Transverse colon (tissue), 4 donors: ENCODE data around the gene MZT2B. TPM values are rescaled to one million over a fixed set of nuclear protein-coding genes. Genes with fewer than 3 reads are reported as not detected.
"Not testable (repeated sequence)": the region's sequence is repeated elsewhere in the genome, so short reads cannot be mapped to it uniquely, and the experiment has no call there.

Experiments used
- DNase-seq: peaks from one replicate; pipeline ENCODE4 v3.0.0-alpha.2; 2019
- H3K27ac ChIP-seq, 4 donors: fragments of 200-600 bp; sonication (generic); 2 replicates each; pipeline ENCODE4 v1.5.1; 2016 to 2018; ENCODE audit warnings: inconsistent platforms in 4 of 4
- H3K27me3 ChIP-seq: fragments of 200-600 bp; sonication (generic); 2 replicates; pipeline ENCODE4 v1.5.1; 2017; ENCODE audit warnings: inconsistent platforms
- H3K36me3 ChIP-seq, 4 donors: fragments of 200-600 bp; sonication (generic); 2 replicates each; pipeline ENCODE4 v1.5.1; 2017 to 2019; ENCODE audit warnings: inconsistent platforms in 4 of 4
- H3K4me1 ChIP-seq, 4 donors: fragments of 200-600 bp; sonication (generic); 2 replicates each; pipeline ENCODE4 v1.5.1; 2017 to 2020; ENCODE audit warnings: inconsistent platforms in 4 of 4
- H3K4me3 ChIP-seq, 4 donors: fragments of 200-600 bp; sonication (generic); 1 replicate in 1 of 4; 2 replicates in 3 of 4; pipeline versions ENCODE4 v1.5.1 to v1.6.1; 2017 to 2019; ENCODE audit warnings: inconsistent platforms in 4 of 4
- H3K9me3 ChIP-seq, 2 donors: fragments of 200-600 bp; sonication (generic); 2 replicates each; pipeline ENCODE4 v1.5.1; 2017 to 2019; ENCODE audit warnings: inconsistent platforms in 2 of 2
- CTCF ChIP-seq, 5 experiments: fragments of 200-600 bp in 3 of 5; fragments of 450-650 bp in 2 of 5; sonication (generic) in 3 of 5; IDR thresholded peaks; 1 replicate in 2 of 5; 2 replicates in 3 of 5; pipeline ENCODE4 v1.5.1; 2016 to 2017; ENCODE audit warnings: antibody characterized with exemption in 5 of 5, inconsistent platforms in 3 of 5, mild to moderate bottlenecking in 2 of 5, moderate library complexity in 1 of 5
- EP300 ChIP-seq: sonication (generic); formaldehyde crosslinking; IDR thresholded peaks from one replicate; pipeline ENCODE4 v1.6.1; 2017; ENCODE audit warnings: antibody characterized with exemption, low read depth
- POLR2A ChIP-seq: fragments of 450-650 bp; IDR thresholded peaks from one replicate; pipeline ENCODE4 v1.6.1; 2016; ENCODE audit warnings: antibody characterized with exemption, mild to moderate bottlenecking, moderate library complexity
- POLR2AphosphoS5 ChIP-seq, 3 donors: sonication (generic); formaldehyde crosslinking; IDR thresholded peaks; one replicate each; pipeline ENCODE4 v1.6.1; 2016; ENCODE audit warnings: antibody characterized with exemption in 3 of 3
- WGBS, 2 donors: methylation state at CpG; one replicate each; pipeline ENCODE4 v1.1.5; 2018; ENCODE audit warnings: low coverage in 1 of 2; 5-methylcytosine and 5-hydroxymethylcytosine counted together
- in situ Hi-C, 4 donors: fragments of 200-750 bp; cut with MboI; loops; one replicate each; pipeline versions ENCODE4 v1.15.0 to v1.15.1; 2017; ENCODE audit warnings: low sequenced_read_pairs in 3 of 4, low pct_ligation_motif_present in 1 of 4, low pct_unique_long_range_greater_than_20kb in 1 of 4
- intact Hi-C: fragments of 100-400 bp; cut with DNase I; formaldehyde crosslinking; loops from one replicate; pipeline ENCODE4 v1.15.1; 2023; ENCODE audit warnings: low total_unique reads
- total RNA-seq, 4 donors: library from RNA; depleted of rRNA; stranded (reverse); fragments of >200 nt; gene quantifications; one replicate each; pipeline ENCODE4 v1.1.0, GENCODE V29; 2016

MZT2B gene
- total RNA-seq, 4 donors from 2014 or later: 50.5 to 144 (median 102) TPM

GRCh38 chr2:130185896-130186295, 3.8 kb downstream of the MZT2B start:
- TF ChIP-seq POLR2AphosphoS5 (IDR thresholded peaks at IDR 0.05): no peak
- in situ Hi-C loops: loop anchor here in 2 of 4 donors (5.0 to 10.0 kb wide), 2 partner anchors 149 to 1301 kb away; no protein-coding TSS in a partner anchor

GRCh38 chr2:130186391-130186790, 4.3 kb downstream of the MZT2B start:
- peaks cover 8 to 12% (median 12%) of the 10 kb centered on the region in 4 donors for H3K4me1 ChIP-seq
- in situ Hi-C loops: loop anchor here in 2 of 4 donors (5.0 to 10.0 kb wide), 2 partner anchors 148 to 1301 kb away; no protein-coding TSS in a partner anchor

More at GRCh38 chr2:130185896-130186295, 3.8 kb downstream of the MZT2B start:
- Histone ChIP-seq H3K4me1 (peaks cover 8 to 14% (median 13%) of the 10 kb centered on the region in 4 donors), H3K27me3 (no peaks in the 10 kb centered on the region), H3K4me3 (no peak overlapping the region), H3K9me3 (no peaks in the 10 kb centered on the region), H3K27ac (no peak overlapping the region), H3K36me3 (no peaks in the 10 kb centered on the region)
- WGBS, 2 donors: 80% methylated on average over 4 of the region's 4 CpGs; no CpG with 5 or more reads in 1 of the 2 donors
- intact Hi-C loops: loop anchor here (10.0 kb wide), 1 partner anchor 149 kb away; no protein-coding TSS in a partner anchor
- DNase-seq: no peak

GRCh38 chr2:130187268-130187667, 5.2 kb downstream of the MZT2B start:
- TF ChIP-seq POLR2A (no peak), CTCF (IDR thresholded peaks at IDR 0.05) (no peak), POLR2AphosphoS5 (IDR thresholded peaks at IDR 0.05) (no peak), EP300 (no peak)
- intact Hi-C loops: loop anchor here (10.0 kb wide), 1 partner anchor 148 kb away; no protein-coding TSS in a partner anchor
- H3K27me3 ChIP-seq: no peaks in the 10 kb centered on the region
- no peak overlapping the region for H3K4me3 ChIP-seq
- DNase-seq: no peak
- H3K9me3 ChIP-seq: no peaks in the 10 kb centered on the region
- no peak overlapping the region for H3K27ac ChIP-seq
- peaks cover 8 to 12% (median 12%) of the 10 kb centered on the region in 4 donors for H3K4me1 ChIP-seq
- in situ Hi-C loops: loop anchor here in 2 of 4 donors (5.0 to 10.0 kb wide), 2 partner anchors 148 to 1300 kb away; no protein-coding TSS in a partner anchor
- 80% methylated on average over 8 of the region's 8 CpGs; no CpG with 5 or more reads in 1 of the 2 donors for WGBS, 2 donors
- no peaks in the 10 kb centered on the region for H3K36me3 ChIP-seq

More at GRCh38 chr2:130186391-130186790, 4.3 kb downstream of the MZT2B start:
- Histone ChIP-seq H3K9me3 (no peaks in the 10 kb centered on the region), H3K27me3 (no peaks in the 10 kb centered on the region), H3K36me3 (no peaks in the 10 kb centered on the region), H3K4me3 (no peak overlapping the region), H3K27ac (no peak overlapping the region)
- no peak for DNase-seq
- intact Hi-C loops: loop anchor here (10.0 kb wide), 1 partner anchor 148 kb away; no protein-coding TSS in a partner anchor
- 83% methylated on average over 5 of the region's 5 CpGs; no CpG with 5 or more reads in 1 of the 2 donors for WGBS, 2 donors
- TF ChIP-seq POLR2A (no peak), EP300 (no peak), POLR2AphosphoS5 (IDR thresholded peaks at IDR 0.05) (no peak), CTCF (IDR thresholded peaks at IDR 0.05) (no peak)

- H3K9me3 ChIP-seq, H3K27ac ChIP-seq, DNase-seq, H3K27me3 ChIP-seq, H3K36me3 ChIP-seq, H3K4me3 ChIP-seq: not testable (repeated sequence)
- intact Hi-C loops (loop anchor here (10.0 kb wide), 1 partner anchor 147 kb away; no protein-coding TSS in a partner anchor), in situ Hi-C loops (loop anchor here in 2 of 4 donors (5.0 to 10.0 kb wide), 2 partner anchors 147 to 1299 kb away; no protein-coding TSS in a partner anchor)
- 80 to 94% methylated on average over 1 to 17 of the region's 17 CpGs for WGBS, 2 donors
- H3K4me1 ChIP-seq: peaks cover 6 to 10% (median 7%) of the 10 kb centered on the region in 4 donors
These were observed 6.1 kb downstream of the MZT2B start for GRCh38 chr2:130187859-130188792.

- WGBS, 2 donors: 94% methylated on average over 2 of the region's 4 CpGs; no CpG with 5 or more reads in 1 of the 2 donors
- H3K27me3 ChIP-seq, DNase-seq, H3K4me3 ChIP-seq, H3K4me1 ChIP-seq, H3K27ac ChIP-seq, H3K9me3 ChIP-seq, H3K36me3 ChIP-seq: not testable (repeated sequence)
- intact Hi-C loops: loop anchor here (10.0 kb wide), 1 partner anchor 146 kb away; no protein-coding TSS in a partner anchor
- in situ Hi-C loops: loop anchor here in 2 of 4 donors (5.0 to 10.0 kb wide), 2 partner anchors 146 to 1298 kb away; no protein-coding TSS in a partner anchor
These were observed 6.9 kb downstream of the MZT2B start for GRCh38 chr2:130188958-130189357.
